ENCODE measurements around the gene JAKMIP2.
A peak's percentile ranks its signal among the peaks of the same experiment; 100 is the strongest.
"Not testable (repeated sequence)": the region's sequence is repeated elsewhere in the genome, so short reads cannot be mapped to it uniquely, and the experiment has no call there.

The JAKMIP2 gene

GRCh38 chr5:147557876-147558745 lies 224.4 kb downstream of the JAKMIP2 start:
- no peak for DNase-seq (ENCODE audit: low read depth)
- no peak overlapping the region for H3K4me3 ChIP-seq (ENCODE audit: low read depth, low read length)
- TF ChIP-seq CTCF (IDR thresholded peaks at IDR 0.05; ENCODE audit: control insufficient read depth, extremely low read depth, insufficient read depth): no peak

- no peak for DNase-seq (ENCODE audit: low read depth)
- no peak for TF ChIP-seq CTCF (IDR thresholded peaks at IDR 0.05; ENCODE audit: control insufficient read depth, extremely low read depth, insufficient read depth)
- no peak overlapping the region for H3K4me3 ChIP-seq (ENCODE audit: low read depth, low read length)
These were observed 227.4 kb downstream of the JAKMIP2 start for GRCh38 chr5:147555176-147555575.

DNA sequence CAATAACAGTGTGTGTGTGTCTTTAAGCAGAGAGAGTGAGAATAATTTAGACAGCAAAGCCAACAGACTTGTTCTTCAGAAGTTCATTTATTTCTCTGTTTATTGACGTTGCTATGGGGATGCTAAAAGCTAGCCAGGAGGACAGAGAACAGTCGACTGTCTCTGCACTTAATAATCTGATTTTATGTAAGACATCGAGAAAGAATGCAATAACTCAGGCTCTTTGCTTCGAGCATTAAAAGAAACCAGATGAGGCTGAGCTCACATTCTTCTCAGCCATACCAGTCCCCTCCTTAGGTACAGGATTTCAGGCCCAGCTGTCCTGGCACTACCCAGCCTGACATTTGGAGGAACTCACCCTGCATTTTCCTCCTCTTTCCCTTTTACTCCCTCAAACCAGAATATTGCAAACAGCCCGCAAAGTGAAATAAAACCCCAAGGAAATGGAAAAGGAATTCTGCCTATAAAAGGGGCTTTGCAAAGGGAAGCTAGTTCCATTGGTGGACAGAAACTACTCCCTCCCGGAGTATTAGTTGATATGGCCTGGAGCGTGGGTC lies 228.2 kb downstream of the JAKMIP2 start:
- DNase-seq (ENCODE audit: low read depth): peak; percentile 44
- TF ChIP-seq CTCF (IDR thresholded peaks at IDR 0.05; ENCODE audit: control insufficient read depth, extremely low read depth, insufficient read depth): no peak
- H3K4me3 ChIP-seq (ENCODE audit: low read depth, low read length): no peak overlapping the region

DNA sequence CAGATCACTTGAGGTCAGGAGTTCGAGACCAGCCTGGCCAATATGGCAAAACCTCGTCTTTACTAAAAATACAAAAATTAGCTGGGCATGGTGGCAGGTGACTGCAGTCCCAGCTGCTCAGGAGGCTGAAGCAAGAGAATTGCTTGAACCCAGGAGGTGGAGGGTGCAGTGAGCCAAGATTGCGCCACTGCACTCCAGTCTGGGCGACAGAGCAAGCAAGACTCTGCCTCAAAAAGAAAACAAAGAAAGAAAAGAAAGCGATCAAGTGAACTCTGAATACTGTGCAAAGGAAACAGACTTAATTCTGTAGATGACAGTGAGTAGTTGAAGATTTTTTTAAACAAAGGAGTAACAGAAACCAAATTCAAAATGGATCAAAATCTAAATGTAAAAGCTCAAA lies 228.7 kb downstream of the JAKMIP2 start:
- not testable (repeated sequence) for H3K4me3 ChIP-seq (ENCODE audit: low read depth, low read length)

DNA sequence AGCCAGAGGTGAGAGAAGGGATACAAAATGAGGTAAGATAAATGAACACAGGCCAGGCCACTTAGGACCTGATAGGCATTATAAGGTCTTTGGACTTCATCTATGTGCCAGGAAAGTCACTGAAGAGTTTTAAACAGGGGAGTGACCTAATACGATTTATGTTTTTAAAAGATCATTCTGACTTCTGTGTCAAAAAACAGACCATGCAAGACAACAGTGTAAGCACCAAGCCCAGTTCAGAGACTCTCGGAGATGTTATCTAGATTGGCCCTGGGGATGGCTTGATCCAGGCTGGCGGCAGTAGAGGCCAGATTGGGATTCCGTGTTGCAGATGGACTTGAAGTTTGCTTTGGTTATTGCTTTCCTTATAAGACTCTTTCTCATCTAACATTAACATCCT lies 229.6 kb downstream of the JAKMIP2 start:
- no peak for DNase-seq (ENCODE audit: low read depth)
- no peak overlapping the region for H3K4me3 ChIP-seq (ENCODE audit: low read depth, low read length)
- TF ChIP-seq CTCF (IDR thresholded peaks at IDR 0.05; ENCODE audit: control insufficient read depth, extremely low read depth, insufficient read depth): no peak

More for the DNA sequence above, 228.7 kb downstream of the JAKMIP2 start:
- DNase-seq (ENCODE audit: low read depth): not testable (repeated sequence)

- H3K4me3 ChIP-seq (ENCODE audit: low read depth, low read length): no peak overlapping the region
These were observed 230.9 kb downstream of the JAKMIP2 start for GRCh38 chr5:147551677-147552076.

More at GRCh38 chr5:147551677-147552076, 230.9 kb downstream of the JAKMIP2 start:
- TF ChIP-seq CTCF (IDR thresholded peaks at IDR 0.05; ENCODE audit: control insufficient read depth, extremely low read depth, insufficient read depth): no peak
- no peak for DNase-seq (ENCODE audit: low read depth)
